Stromal cell of bone marrow (primary cell): ENCODE results near the gene KDM2A.
"Not testable (repeated sequence)": the region's sequence is repeated elsewhere in the genome, so short reads cannot be mapped to it uniquely, and the experiment has no call there.

Source experiments
- DNase-seq: peaks from one replicate; pipeline ENCODE4 v3.0.0-alpha.2; 2012; ENCODE audit warnings: low read depth

KDM2A gene

DNA sequence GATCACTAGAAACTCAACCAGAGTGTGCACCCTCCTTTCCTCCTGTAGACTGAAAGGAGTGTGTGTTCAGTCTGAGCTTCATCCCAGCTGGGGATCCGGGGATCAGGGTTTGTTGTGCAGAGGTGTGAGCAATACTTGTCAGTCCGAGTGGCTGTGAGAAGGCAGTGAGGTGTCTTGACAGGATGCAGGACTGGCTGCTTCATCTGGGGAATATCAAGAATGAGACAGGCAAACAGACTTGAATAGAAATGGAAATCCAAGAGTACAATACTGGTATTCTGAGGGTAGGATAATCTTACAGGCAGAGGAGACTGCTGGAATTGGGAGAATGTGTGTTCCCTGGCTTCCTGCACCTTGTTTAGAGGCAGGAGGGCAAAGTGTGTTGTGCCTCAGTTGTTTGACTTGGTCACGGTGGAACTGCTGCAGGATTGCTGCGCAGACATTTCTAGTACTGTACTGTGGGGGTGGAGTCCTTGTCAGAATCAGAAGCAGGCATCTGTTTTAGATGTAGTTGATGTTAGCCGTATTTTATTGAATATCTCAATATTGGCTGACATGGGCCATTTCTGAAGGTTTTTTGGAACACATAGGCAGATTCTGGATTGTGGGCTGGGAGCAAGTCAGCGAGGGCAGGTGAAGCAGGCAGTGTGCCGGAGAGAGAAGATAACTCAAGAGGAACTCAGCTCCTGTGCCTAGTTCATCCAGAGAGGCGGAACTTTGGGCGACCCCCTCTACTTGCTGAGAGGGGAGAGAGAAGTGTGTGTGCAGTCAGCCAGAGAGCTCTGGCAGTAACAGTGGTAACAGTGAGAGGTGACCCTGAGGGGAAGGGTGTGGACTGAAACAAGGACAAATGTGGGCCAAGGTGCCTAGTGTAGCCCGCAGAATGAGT, 120.1 kb downstream of the KDM2A start:
- no peak for DNase-seq

DNA sequence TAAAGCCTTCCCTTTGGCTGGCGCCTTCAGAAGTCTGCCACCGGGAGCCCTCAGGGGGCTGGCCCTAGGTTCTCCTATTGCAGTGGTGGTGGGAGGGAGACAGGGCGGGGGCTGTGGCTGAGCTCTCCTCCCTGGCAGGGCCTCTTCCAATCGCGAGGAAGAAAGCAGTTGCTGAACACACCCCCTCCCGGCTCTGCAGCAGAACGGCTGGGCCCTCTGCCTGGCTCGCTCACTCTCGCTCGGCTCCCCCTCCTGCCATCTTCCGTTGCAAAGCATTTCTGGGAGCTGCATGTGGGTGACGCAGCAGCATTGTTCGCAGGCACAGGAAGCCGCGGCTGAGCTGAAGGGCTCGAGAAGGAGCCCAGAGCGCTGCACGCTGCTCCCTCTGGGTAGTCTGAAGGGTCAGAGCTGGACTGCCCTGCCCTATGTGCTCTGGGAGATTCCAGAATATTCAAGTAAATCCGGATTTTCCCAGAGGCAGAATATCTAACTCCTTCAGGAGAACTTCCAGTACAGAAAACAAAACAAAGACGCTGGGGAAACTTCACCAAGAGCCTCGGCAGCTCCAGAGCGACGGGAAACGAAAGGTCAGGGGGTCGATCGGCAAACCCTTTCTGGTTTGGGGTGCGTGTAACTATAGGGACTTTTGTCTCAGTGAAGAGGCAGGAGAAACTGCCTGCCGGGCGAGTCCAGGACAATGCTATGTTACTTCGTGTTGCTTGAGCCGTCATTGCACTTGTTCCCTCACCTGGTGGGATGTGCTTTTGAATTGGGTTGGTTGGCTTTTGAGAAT, 120.9 kb downstream of the KDM2A start:
- peak; percentile 98 for DNase-seq

DNA sequence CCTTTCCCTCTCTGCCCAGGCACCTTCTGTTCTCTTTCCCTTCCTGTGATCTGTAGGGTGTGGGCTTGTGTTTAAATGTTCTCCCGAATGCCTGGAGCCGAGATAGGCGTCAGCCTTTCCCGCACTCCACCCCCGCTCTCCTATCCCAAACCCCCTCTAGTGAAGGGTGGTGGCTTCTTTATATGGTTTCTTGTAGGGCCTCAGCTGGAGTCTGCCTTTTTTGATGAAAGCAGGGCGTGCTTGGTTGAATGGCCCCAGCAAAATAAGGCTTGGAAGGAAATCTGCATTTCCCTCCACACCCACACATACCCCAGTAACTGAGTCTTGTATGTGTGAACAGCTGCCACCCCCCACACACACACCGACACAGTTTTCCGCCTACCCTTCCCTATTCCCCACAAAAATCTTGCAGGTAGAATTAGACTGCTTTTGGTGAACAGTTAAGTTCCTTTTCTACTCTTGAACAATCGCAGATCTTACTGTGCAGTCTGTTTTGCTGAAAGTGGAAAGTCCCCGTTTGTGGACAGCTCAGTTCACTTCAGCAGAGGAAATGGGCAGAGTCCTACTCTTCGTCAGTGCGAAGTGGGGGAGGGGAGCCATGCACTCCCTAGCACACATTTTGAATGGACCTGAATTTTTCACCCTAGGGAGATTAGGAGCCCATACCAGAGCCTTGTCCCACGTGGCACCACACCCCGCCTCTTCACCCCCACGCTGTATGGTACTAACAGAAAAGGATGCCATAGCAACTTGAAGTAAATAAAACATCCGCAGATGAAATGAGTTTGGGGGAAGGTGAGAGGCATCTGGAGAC, 121.7 kb downstream of the KDM2A start:
- peak; percentile 50 for DNase-seq

DNA sequence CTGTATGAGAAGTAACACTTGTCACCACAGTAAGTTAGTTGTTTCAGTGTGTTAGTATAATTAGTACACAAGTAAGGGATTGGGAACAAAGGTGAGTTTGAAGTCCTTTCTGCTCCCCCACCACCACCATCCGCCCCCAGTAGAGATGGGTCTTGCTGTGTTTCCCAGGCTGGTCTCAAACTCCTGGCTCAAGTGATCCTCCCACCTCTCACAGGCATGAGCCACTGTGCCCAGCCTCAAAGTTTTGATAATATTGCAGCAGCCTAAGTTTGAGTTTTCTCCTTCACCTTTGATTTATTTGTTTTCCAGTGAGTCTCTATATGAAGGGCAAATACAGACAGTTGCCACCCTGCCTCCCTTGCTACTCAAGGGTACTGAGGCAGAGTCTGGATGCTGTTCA, 123.5 kb downstream of the KDM2A start:
- DNase-seq: no peak

DNA sequence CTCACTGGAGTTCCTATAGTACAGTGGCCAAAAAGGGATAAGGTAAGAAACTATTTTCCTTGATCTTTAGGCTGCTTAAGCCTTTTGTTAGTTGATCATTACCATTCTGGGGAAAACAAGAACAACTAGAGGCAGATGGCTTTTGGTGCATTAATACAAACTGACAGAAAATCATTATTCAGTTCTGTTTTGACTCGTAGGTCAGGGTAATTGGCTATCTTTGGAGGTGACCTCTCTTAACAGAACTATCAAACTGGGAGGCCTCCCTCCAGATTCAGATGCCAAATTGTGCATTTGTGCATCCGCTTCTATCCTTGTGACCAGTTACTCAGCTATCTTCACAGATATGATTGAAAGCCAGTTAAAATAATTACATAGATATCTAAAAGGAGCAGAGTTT, 124.0 kb downstream of the KDM2A start:
- DNase-seq: no peak

DNA sequence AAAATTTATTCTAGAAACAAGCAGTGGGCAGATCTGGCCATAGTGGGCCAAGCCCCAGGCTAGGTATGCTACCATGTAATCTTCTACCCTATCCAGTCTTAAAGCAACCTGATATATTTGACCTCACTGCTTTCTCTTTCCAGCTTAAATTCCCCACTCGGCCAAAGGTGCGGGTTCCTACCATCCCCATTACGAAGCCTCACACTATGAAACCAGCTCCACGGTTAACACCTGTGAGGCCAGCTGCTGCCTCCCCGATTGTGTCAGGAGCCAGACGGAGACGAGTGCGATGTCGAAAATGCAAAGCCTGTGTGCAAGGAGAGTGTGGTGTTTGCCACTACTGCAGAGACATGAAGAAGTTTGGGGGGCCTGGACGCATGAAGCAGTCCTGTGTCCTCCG, 126.0 kb downstream of the KDM2A start:
- DNase-seq: no peak

DNA sequence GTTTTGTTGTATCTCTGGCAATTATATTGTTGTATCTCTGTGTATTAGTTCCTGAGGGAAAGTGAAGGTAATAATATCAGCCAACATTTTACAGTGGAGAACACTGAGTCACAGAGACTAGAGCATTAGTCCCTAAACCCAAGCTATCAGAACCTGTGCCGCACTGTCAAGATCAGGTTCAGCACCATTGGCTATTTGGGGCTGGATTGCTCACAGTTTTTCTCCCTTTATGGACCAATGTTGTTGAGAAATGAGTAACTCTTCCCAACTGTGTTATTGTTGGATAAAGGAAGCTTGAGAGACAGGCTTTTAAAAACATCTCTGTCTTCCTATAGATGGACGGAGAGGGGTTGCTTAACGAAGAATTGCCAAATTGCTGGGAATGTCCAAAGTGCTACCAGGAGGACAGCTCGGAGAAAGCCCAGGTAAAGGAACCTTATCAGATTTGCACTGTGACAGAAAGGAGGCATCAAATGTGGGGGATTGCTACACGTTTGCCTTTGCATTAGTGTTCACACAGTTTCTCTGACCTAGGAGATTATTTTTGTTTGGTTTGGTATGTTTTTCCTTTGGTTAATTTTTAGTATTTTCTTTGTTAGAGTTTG, 129.0 kb downstream of the KDM2A start:
- no peak for DNase-seq

DNA sequence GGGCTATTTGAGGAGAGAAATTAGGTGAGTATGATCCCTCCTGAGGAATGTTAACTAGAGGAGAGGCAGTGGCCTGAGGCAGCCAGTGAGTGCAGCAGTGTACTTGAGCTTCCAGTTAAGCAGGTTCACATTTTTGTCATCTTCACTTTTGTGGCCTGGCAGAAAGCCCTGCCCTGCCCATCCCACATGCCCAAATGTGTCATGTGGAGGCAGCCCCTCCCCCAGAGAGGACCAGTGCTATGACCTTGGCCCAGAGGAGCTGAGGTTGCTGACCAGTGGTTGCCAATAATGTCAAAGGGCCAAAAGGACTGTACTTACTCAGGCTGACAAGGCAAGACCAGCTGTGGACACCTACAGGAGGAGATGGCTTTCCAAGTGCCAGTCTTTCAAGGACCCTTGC, 129.6 kb downstream of the KDM2A start:
- DNase-seq: no peak

DNA sequence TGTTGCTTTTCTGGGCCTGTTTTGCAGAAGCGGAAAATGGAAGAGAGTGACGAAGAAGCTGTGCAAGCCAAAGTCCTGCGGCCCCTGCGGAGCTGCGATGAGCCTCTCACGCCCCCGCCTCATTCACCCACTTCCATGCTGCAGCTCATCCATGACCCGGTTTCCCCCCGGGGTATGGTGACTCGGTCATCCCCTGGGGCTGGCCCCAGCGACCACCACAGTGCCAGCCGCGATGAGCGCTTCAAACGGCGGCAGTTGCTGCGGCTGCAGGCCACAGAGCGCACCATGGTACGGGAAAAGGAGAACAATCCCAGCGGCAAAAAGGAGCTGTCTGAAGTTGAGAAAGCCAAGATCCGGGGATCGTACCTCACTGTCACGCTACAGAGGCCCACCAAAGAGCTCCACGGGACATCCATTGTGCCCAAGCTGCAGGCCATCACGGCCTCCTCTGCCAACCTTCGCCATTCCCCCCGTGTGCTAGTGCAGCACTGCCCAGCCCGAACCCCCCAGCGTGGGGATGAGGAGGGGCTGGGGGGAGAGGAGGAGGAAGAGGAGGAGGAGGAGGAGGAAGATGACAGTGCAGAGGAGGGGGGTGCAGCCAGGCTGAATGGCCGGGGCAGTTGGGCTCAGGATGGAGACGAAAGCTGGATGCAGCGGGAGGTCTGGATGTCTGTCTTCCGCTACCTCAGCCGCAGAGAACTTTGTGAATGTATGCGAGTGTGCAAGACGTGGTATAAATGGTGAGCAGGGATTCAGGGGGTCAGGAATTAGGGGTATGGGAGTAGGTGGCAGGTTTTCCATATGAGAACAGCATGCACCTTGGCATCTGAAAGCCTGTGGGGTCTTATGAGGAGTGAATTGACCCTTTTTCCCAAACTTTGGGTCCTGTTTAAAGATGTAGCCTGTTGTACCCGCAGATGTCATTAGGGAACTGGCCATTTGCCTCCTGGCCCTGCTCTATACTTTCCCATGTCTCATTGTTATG, 131.3 kb downstream of the KDM2A start:
- DNase-seq: no peak

DNA sequence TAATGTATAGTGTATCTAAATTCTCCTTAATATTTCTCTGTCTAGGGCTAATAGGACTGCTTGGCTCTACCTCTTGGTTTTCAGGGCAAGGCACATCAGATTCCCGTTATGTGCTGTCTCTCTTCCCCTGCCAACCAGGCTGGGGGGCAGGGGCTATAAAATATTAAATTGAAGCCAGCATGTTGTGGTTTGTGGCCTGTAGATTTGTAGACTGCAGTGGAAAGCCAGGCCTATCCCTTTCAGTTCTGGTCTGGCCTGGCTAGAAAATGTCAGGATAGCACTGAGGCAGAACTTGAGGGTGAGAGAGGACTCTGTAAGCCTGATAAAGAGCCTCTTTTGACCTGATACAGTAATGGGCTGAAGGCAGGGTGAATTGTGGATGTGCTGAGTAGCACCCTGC, 132.8 kb downstream of the KDM2A start:
- DNase-seq: no peak

DNA sequence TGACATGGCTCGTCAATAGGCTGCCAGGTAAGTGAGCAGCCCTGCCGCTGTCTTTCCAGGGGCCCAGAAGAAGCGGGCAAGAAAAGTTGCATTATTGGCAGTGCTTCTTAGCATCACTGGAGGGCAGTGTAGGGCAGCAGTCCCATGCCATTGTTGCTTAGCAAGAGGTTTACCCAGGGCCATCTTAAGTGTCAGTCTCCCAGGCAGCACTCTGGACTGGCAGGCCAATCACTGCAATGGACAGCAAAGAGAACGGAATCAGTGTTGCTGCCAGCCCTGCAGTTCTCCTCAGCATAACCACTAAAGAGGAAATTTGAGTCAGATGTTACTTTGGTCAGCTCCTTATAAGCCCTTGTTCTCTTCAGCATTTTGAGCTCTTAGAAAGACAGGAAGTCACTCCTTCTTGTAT, 133.8 kb downstream of the KDM2A start:
- peak; percentile 58 for DNase-seq

DNA sequence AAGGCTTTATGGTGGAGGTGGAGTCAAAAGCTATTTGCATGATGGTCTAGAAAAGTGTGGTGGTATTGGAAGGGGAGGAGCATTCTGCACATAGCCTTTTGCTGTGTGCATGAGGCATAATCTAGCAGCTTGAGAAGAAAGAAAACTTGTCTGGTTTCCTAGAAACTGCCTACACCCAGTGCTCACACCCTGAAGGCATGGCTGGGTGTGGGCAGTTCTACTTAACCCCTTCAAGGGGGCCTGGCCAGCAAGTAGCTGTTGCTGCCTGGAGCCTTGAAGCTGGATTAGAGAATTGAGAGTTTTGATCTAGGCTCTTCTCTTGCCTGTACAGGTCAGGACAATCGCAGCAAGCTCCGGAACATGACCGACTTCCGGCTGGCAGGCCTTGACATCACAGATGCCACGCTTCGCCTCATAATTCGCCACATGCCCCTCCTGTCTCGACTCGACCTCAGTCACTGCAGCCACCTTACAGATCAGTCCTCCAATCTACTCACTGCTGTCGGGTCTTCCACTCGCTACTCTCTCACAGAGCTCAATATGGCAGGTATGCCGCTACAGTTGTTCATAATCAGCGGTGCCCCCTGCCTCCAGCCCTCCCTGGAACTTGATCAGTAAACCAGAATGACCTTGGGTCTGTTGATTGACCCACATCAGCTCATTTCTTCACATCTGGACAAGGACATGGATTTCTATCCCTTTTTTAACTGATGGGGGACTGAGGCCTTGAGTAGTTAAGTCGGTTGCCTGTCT, 135.0 kb downstream of the KDM2A start:
- no peak for DNase-seq

DNA sequence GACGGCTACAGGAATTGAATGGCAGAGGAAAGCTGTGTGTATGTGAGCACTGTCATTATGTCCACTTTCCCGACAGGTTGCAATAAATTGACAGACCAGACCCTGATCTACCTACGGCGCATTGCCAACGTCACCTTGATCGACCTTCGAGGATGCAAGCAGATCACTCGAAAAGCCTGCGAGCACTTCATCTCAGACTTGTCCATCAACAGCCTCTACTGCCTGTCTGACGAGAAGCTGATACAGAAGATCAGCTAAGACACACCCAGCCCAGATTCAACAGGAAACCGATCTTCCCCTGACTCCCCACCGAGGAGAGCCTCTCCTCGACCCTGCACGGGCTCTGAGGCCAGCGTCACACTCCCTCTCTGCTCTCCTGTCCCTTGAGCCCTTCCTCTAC, 135.7 kb downstream of the KDM2A start:
- DNase-seq: no peak

DNA sequence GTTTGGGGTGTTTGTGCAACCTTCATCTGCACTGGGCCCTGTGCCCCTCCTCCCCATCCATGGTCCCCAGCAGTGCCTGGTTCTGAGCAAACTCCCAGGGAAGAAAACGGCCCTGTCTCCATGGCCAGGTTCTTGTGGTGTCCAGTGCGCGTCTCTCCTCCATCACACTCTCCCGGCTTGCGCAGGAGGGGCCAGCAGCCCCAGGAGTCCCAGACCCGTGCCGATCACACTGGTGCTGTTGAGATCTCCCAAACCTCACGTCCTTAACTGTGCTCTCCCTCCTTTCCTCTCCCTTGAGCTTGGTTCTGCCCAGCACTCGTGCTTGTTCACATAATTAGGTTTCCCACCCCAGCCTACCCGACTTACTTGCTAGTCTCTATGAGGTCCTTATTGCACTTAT, 136.3 kb downstream of the KDM2A start:
- DNase-seq: no peak

DNA sequence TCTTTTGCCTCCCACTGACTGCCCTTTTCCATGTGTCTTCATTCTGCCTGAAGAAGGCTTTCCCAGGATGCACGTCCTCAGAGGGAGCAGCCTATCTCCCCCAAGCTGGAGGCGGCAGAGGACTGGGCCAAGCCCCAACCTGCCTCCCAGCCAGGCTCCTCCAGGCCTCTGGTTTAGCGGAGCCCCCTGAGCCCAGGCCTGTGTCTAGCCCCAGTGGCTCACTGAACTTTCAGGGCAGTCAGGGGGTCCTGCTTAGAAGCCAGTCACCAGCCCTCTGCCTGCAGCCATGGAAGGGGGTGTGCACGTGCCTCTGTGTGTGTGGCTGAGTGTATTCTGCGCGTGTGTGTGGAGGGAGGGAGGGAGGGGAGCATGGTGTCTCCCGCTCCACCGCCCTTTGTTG, 136.8 kb downstream of the KDM2A start:
- DNase-seq: no peak

DNA sequence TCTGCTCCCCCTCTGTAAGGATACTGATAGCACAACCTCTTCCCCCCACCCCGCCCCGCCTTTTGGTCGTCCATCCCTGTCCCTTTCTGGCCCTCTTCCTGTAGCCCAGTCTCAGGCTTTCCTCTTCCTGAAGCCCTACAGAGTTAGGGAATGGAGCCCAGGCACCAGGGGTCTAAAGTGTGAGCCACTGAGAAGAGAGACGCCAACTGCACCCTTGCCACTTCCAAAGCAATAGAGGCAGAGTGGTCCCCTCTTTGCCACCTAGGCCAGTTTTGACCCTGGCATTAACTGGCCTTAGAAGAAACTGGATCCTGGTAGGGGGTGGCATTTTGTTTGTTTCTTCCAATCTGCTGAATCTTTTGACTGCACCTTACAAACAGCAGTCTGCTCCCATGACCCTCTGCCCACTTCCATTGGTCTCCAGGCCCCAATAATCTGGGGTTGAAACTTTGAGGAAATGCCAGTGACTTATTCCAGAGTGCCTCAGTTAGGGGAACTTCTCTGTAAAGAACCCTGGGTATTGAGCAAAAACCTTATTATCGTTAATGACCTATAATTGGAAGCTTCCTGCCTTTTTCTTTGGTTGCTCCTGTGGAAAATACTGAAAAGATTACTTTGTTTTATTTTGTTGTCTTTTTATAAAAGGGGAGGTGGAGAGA, 137.5 kb downstream of the KDM2A start:
- no peak for DNase-seq

DNA sequence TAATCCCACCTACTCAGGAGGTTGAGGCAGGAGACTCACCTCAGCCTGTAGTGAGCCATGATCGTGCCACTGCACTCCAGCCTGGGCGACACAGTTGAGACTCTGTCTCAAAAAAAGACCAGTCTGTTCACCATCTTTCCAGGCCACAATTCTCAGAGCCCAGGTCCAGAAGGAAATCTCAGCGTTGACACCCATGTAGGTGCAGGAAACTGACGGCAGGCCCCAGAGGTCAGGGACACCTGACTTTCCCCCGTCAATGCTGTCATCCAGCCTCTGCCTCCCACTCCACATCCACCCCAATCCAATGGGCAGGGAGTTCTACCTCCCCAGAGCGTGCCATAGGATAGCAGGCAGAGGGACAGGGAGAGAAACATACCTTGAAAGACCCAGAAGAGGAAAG, 141.3 kb downstream of the KDM2A start:
- no peak for DNase-seq

DNA sequence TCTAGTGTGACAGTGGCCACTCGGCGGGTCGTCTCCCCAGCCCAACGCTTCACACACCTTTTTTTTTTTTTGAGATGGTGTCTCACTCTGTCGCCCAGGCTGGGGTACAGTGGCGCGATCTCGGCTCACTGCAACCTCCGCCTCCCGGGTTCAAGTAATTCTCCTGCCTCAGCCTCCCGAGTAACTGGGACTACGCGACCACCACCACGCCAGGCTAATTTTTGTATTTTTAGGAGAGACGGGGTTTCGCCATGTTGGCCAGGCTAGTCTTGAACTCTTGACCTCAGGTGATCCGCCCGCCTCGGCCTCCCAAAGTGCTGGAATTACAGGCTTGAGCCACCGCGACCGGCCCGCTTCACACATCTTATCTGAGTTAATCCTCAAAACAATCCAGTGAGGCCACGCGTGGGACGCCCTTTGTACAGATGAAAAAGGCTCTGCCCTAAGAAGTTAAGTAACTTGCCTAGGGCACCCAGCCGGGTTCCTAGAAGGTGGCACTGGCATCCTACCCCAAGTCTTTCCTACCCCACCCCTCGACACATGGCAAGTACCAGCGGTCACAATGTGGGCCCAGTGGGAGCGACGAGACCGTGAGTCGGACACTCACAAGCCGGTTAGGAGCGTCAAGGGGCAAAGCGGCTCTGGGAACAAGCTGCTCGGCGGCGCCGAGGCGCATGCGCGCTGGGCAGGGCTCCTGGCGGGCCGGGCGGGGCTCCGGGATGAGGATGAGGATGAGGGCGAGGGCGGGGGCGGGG, 142.0 kb downstream of the KDM2A start:
- DNase-seq: not testable (repeated sequence)

DNA sequence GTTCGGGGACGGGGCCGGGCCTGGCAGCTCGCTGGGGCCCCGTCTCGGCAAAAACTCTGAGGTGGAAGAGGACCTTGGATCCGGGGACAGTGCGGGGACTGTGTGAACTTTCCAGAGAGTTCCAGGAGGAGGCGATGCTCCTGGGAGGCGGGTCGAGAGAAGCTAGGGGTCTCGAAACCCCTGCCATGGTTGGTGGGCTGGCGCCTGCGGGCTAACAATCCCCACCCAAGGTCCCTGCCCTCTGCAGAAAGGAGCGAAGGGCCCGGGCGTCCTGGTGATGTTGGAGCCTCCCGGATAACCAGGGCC, 142.5 kb downstream of the KDM2A start:
- DNase-seq: no peak
